ENCODE measurements around the gene ABHD8. TPM values are rescaled to one million over a fixed set of nuclear protein-coding genes. Genes with fewer than 3 reads are reported as not detected.

ABHD8 gene
- total and polyA plus RNA-seq, 2 of the 13 experiments (the other 11 are each of a cell fraction or from before 2014, with no cell fraction given), result 6.3 to 7.2 TPM

DNA sequence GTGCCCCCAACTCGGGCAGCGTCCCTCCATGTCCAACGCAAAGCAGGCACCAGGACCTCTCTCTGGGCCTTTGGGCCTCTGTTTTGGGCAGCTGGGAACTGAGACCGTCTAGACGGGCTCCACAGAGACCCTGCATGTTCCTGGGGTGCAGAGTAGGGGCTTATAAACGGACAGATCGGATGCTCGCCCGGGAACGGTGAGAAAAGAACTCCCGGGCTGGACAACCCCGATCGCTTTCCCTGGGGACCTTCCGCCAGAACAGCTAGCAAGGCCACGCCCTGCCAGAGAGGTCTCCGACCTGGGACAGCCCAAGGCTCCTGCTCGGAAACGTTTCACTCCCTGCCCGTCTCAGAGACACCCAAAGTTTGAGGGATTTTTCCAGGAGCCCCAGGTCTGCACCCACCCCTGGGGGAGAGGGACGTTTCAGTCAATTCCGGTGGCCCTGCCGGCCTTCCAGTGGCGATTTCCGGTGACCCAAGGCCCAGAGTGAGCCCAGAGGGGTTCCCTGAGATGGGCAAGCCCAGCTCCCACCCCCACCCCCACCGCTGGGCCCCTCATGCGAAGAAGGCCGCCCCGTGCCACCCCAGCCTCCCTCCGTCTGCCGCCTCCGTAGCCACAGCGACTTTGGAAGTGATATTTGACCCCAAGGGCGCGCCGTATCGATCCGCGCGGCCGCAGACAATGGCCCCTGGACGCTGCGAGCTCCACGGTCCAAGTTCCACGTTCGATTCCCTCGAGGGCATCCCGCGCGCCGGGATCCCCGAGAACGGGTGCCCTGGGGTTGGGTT lies 59.2 kb downstream of the ABHD8 start (continued):
- TF ChIP-seq, protein P1, sequence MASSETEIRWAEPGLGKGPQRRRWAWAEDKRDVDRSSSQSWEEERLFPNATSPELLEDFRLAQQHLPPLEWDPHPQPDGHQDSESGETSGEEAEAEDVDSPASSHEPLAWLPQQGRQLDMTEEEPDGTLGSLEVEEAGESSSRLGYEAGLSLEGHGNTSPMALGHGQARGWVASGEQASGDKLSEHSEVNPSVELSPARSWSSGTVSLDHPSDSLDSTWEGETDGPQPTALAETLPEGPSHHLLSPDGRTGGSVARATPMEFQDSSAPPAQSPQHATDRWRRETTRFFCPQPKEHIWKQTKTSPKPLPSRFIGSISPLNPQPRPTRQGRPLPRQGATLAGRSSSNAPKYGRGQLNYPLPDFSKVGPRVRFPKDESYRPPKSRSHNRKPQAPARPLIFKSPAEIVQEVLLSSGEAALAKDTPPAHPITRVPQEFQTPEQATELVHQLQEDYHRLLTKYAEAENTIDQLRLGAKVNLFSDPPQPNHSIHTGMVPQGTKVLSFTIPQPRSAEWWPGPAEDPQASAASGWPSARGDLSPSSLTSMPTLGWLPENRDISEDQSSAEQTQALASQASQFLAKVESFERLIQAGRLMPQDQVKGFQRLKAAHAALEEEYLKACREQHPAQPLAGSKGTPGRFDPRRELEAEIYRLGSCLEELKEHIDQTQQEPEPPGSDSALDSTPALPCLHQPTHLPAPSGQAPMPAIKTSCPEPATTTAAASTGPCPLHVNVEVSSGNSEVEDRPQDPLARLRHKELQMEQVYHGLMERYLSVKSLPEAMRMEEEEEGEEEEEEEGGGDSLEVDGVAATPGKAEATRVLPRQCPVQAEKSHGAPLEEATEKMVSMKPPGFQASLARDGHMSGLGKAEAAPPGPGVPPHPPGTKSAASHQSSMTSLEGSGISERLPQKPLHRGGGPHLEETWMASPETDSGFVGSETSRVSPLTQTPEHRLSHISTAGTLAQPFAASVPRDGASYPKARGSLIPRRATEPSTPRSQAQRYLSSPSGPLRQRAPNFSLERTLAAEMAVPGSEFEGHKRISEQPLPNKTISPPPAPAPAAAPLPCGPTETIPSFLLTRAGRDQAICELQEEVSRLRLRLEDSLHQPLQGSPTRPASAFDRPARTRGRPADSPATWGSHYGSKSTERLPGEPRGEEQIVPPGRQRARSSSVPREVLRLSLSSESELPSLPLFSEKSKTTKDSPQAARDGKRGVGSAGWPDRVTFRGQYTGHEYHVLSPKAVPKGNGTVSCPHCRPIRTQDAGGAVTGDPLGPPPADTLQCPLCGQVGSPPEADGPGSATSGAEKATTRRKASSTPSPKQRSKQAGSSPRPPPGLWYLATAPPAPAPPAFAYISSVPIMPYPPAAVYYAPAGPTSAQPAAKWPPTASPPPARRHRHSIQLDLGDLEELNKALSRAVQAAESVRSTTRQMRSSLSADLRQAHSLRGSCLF (CRISPR knock-in tag; IDR thresholded peaks at IDR 0.05; ENCODE audit: borderline replicate concordance), result no peak
- no peak for TF ChIP-seq ZNF674 (CRISPR knock-in tag; IDR thresholded peaks at IDR 0.05; ENCODE audit: low read depth)
- no peak for TF ChIP-seq U2AF2 (IDR thresholded peaks at IDR 0.05; ENCODE audit: low read depth, low read length)
- TF ChIP-seq, protein P2, sequence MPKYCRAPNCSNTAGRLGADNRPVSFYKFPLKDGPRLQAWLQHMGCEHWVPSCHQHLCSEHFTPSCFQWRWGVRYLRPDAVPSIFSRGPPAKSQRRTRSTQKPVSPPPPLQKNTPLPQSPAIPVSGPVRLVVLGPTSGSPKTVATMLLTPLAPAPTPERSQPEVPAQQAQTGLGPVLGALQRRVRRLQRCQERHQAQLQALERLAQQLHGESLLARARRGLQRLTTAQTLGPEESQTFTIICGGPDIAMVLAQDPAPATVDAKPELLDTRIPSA (CRISPR knock-in tag; IDR thresholded peaks at IDR 0.05; ENCODE audit: borderline replicate concordance), result no peak
- no peak for TF ChIP-seq MTA3 (CRISPR knock-in tag; IDR thresholded peaks at IDR 0.05)
- TF ChIP-seq MEIS1 (CRISPR knock-in tag; IDR thresholded peaks at IDR 0.05; ENCODE audit: borderline replicate concordance), result peak; percentile 62; the same call in 1 of the 2 replicates
- TF ChIP-seq ZFP41 (CRISPR knock-in tag; IDR thresholded peaks at IDR 0.05; ENCODE audit: borderline replicate concordance), result no peak
- TF ChIP-seq ZSCAN31 (CRISPR knock-in tag; IDR thresholded peaks at IDR 0.05; ENCODE audit: low read depth), result no peak
- TF ChIP-seq, protein P3, sequence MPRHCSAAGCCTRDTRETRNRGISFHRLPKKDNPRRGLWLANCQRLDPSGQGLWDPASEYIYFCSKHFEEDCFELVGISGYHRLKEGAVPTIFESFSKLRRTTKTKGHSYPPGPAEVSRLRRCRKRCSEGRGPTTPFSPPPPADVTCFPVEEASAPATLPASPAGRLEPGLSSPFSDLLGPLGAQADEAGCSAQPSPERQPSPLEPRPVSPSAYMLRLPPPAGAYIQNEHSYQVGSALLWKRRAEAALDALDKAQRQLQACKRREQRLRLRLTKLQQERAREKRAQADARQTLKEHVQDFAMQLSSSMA (CRISPR knock-in tag; IDR thresholded peaks at IDR 0.05), result no peak
- TF ChIP-seq ZNF367 (CRISPR knock-in tag; IDR thresholded peaks at IDR 0.05; ENCODE audit: borderline replicate concordance), result no peak
- peak; percentile 26; the same call in 1 of the 2 replicates for TF ChIP-seq ELF3 (CRISPR knock-in tag; IDR thresholded peaks at IDR 0.05)
- no peak for TF ChIP-seq CEBPG (CRISPR knock-in tag; IDR thresholded peaks at IDR 0.05)
- no peak for TF ChIP-seq ZNF547 (CRISPR knock-in tag; IDR thresholded peaks at IDR 0.05)
- no peak for TF ChIP-seq ZNF720 (CRISPR knock-in tag; IDR thresholded peaks at IDR 0.05)
- no peak for TF ChIP-seq RNF2 (conservative IDR thresholded peaks at IDR 0.05; ENCODE audit: low read depth)
- TF ChIP-seq, protein P4, sequence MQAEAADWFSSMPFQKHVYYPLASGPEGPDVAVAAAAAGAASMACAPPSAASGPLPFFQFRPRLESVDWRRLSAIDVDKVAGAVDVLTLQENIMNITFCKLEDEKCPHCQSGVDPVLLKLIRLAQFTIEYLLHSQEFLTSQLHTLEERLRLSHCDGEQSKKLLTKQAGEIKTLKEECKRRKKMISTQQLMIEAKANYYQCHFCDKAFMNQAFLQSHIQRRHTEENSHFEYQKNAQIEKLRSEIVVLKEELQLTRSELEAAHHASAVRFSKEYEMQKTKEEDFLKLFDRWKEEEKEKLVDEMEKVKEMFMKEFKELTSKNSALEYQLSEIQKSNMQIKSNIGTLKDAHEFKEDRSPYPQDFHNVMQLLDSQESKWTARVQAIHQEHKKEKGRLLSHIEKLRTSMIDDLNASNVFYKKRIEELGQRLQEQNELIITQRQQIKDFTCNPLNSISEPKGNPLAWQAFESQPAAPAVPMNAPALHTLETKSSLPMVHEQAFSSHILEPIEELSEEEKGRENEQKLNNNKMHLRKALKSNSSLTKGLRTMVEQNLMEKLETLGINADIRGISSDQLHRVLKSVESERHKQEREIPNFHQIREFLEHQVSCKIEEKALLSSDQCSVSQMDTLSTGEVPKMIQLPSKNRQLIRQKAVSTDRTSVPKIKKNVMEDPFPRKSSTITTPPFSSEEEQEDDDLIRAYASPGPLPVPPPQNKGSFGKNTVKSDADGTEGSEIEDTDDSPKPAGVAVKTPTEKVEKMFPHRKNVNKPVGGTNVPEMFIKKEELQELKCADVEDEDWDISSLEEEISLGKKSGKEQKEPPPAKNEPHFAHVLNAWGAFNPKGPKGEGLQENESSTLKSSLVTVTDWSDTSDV (CRISPR knock-in tag; IDR thresholded peaks at IDR 0.05), result no peak
